Neuronal stem cell (in vitro differentiated cells): ENCODE results near the gene KIF26B.

ENCODE experiments used
- DNase-seq: peaks from one replicate; pipeline ENCODE4 v3.0.0-alpha.2; 2013; ENCODE audit warnings: low spot score
- H2AFZ ChIP-seq: one replicate; pipeline ENCODE4 v1.6.1; 2013; ENCODE audit warnings: mild to moderate bottlenecking, low read length, inconsistent platforms
- H2AK5ac ChIP-seq: 2 replicates; pipeline ENCODE4 v1.6.1; 2013; ENCODE audit warnings: low read depth, mild to moderate bottlenecking, inconsistent platforms, low read length, moderate library complexity, mixed read lengths
- H2BK120ac ChIP-seq: 2 replicates; pipeline ENCODE4 v1.6.1; 2013; ENCODE audit warnings: low read depth, mild to moderate bottlenecking, inconsistent platforms, low read length, moderate library complexity, mixed read lengths
- H2BK12ac ChIP-seq: one replicate; pipeline ENCODE4 v1.6.1; 2013; ENCODE audit warnings: low read length, inconsistent platforms
- H2BK15ac ChIP-seq: 2 replicates; pipeline ENCODE4 v1.6.1; 2013; ENCODE audit warnings: mild to moderate bottlenecking, low read length, inconsistent platforms, mixed read lengths
- H2BK5ac ChIP-seq: one replicate; pipeline ENCODE4 v1.6.1; 2013; ENCODE audit warnings: inconsistent platforms, mild to moderate bottlenecking, low read length, moderate library complexity
- H3K14ac ChIP-seq: one replicate; pipeline ENCODE4 v1.6.1; 2013; ENCODE audit warnings: low read length, inconsistent platforms
- H3K18ac ChIP-seq: 2 replicates; pipeline ENCODE4 v1.6.1; 2013; ENCODE audit warnings: low read length, inconsistent platforms
- H3K23ac ChIP-seq: 2 replicates; pipeline ENCODE4 v1.6.1; 2013; ENCODE audit warnings: low read depth, mild to moderate bottlenecking, mixed read lengths, low read length, inconsistent platforms; ENCODE audit not compliant: poor library complexity
- H3K27ac ChIP-seq: replicated peaks from 3 replicates; pipeline ENCODE4 v1.5.1; 2013; ENCODE audit warnings: low read length, inconsistent platforms
- H3K27me3 ChIP-seq, 3 experiments: 2 replicates each; pipeline ENCODE4 v1.6.1; 2013; ENCODE audit warnings: low read length in 3 of 3, mild to moderate bottlenecking in 2 of 3, inconsistent platforms in 1 of 3, low read depth in 1 of 3, mixed read lengths in 1 of 3, moderate library complexity in 1 of 3; ENCODE audit not compliant: control insufficient read depth in 3 of 3, insufficient read depth in 3 of 3
- H3K36me3 ChIP-seq, 2 donors: replicated peaks in 1 of 2; 2 replicates each; pipeline ENCODE4 v1.6.1; 2013; ENCODE audit warnings: low read length in 2 of 2; ENCODE audit not compliant: control insufficient read depth in 2 of 2, insufficient read depth in 2 of 2
- H3K4ac ChIP-seq: 2 replicates; pipeline ENCODE4 v1.6.1; 2013; ENCODE audit warnings: inconsistent platforms, mild to moderate bottlenecking, low read length, moderate library complexity
- H3K4me1 ChIP-seq, 2 donors: 1 replicate in 1 of 2; 2 replicates in 1 of 2; pipeline ENCODE4 v1.6.1; 2013; ENCODE audit warnings: low read length in 2 of 2, low read depth in 1 of 2; ENCODE audit not compliant: control insufficient read depth in 2 of 2, insufficient read depth in 1 of 2
- H3K4me2 ChIP-seq: one replicate; pipeline ENCODE4 v1.6.1; 2013; ENCODE audit warnings: mild to moderate bottlenecking, low read length, inconsistent platforms; ENCODE audit not compliant: insufficient read depth, poor library complexity, severe bottlenecking
- H3K4me3 ChIP-seq, 2 donors: 2 replicates each; pipeline ENCODE4 v1.5.1; 2013; ENCODE audit warnings: low read length in 2 of 2, mild to moderate bottlenecking in 2 of 2, inconsistent platforms in 1 of 2, moderate library complexity in 1 of 2
- H3K79me1 ChIP-seq: one replicate; pipeline ENCODE4 v1.6.1; 2013; ENCODE audit warnings: low read depth, mild to moderate bottlenecking, inconsistent platforms, low read length, moderate library complexity
- H3K9ac ChIP-seq: one replicate; pipeline ENCODE4 v1.6.1; 2013; ENCODE audit warnings: mild to moderate bottlenecking, low read depth, low read length, inconsistent platforms; ENCODE audit not compliant: poor library complexity
- H3K9me3 ChIP-seq, 2 donors: replicated peaks in 1 of 2; 2 replicates each; pipeline versions ENCODE3 to v1.6.1; 2013; ENCODE audit warnings: low read length in 2 of 2, mild to moderate bottlenecking in 2 of 2, inconsistent platforms in 1 of 2, low read depth in 1 of 2, mixed read lengths in 1 of 2, moderate library complexity in 1 of 2; ENCODE audit not compliant: control insufficient read depth in 2 of 2, insufficient read depth in 1 of 2
- H4K8ac ChIP-seq: one replicate; pipeline ENCODE4 v1.6.1; 2013; ENCODE audit warnings: low read depth, mild to moderate bottlenecking, inconsistent platforms, low read length, moderate library complexity
- H4K91ac ChIP-seq: one replicate; pipeline ENCODE4 v1.6.1; 2013; ENCODE audit warnings: low read length, low read depth, mild to moderate bottlenecking, inconsistent platforms; ENCODE audit not compliant: poor library complexity
- WGBS, 2 donors: extraction: QIAGEN DNeasy Blood & Tissue Kit; methylation state at CpG; one replicate each; pipeline ENCODE4 v1.1.7; 2013; ENCODE audit warnings: missing lambda C conversion rate in 2 of 2, mixed read lengths in 1 of 2; ENCODE audit not compliant: insufficient read length in 2 of 2, insufficient replicate concordance in 1 of 2; ENCODE audit errors: extremely low coverage in 2 of 2; 5-methylcytosine and 5-hydroxymethylcytosine counted together

The KIF26B gene

DNA sequence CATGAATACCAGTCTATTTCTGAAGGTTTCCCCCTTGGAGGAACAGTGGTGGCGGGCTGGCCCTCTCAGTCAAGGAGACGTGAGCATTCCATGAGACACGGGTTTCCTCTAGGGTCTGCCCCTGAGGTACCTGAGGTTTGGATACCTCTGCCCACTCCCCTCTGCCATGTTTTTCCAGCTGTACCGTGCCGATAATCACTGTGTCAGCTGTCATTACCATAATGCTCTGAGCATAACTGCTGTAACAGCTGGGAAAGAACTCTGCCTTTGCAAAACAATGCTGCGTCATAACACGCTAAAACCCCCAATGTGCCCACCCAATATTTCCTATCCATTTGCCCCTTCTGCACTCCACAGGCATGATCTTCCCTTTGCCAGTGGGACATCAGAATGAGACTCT lies 425.1 kb downstream of the KIF26B start:
- Histone ChIP-seq H3K4me2 (no peak overlapping the region), H3K36me3 (peaks cover 0 to 8% of the 10 kb centered on the region in 2 donors), H3K4ac (no peak overlapping the region), H3K4me3 (no peak overlapping the region), H3K23ac (no peak overlapping the region), H3K27ac (no peak overlapping the region), H3K79me1 (no peaks in the 10 kb centered on the region), H2BK12ac (no peak overlapping the region), H3K18ac (no peak overlapping the region), H3K4me1 (peaks cover 2 to 7% of the 10 kb centered on the region in 2 donors), H2BK120ac (no peak overlapping the region), H3K27me3 (no peaks in the 10 kb centered on the region), H2AFZ (no peak overlapping the region), H3K14ac (no peak overlapping the region), H4K8ac (no peak overlapping the region), H3K9me3 (no peaks in the 10 kb centered on the region), H4K91ac (no peak overlapping the region), H2BK15ac (no peak overlapping the region), H2BK5ac (no peak overlapping the region), H3K9ac (no peak overlapping the region), H2AK5ac (no peak overlapping the region)
- DNase-seq: no peak
- no CpG with 5 or more reads among the region's 7 CpGs for WGBS, 2 donors

DNA sequence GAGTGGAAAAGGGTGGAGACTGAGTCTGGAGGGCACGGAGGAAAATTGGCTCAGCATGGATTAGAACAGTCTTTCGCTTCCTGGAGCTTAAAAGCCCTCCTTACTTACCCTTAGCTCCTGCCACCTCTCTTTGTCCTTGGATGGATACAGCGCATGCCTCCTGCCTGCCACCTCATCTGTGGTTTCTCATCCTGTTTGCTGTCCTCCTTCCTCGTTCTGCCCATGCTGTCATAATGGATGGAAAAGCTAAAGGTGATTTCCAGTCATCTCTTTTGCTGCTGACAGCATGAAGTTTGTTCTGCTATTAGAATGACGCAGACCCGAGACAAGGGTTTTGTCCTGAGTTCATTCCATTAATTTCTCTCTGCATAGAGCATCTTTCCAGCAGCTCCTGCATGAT lies 425.9 kb downstream of the KIF26B start:
- Histone ChIP-seq H3K27me3 (no peaks in the 10 kb centered on the region), H3K14ac (no peak overlapping the region), H2BK5ac (no peak overlapping the region), H3K23ac (no peak overlapping the region), H3K4me3 (no peak overlapping the region), H3K36me3 (peaks cover 0 to 8% of the 10 kb centered on the region in 2 donors), H3K4me1 (peaks cover 3 to 14% of the 10 kb centered on the region in 2 donors), H4K8ac (no peak overlapping the region), H3K4ac (no peak overlapping the region), H3K9me3 (no peaks in the 10 kb centered on the region), H3K4me2 (no peak overlapping the region), H2BK12ac (no peak overlapping the region), H4K91ac (no peak overlapping the region), H2AFZ (no peak overlapping the region), H2AK5ac (no peak overlapping the region), H3K27ac (no peak overlapping the region), H3K18ac (no peak overlapping the region), H3K79me1 (no peaks in the 10 kb centered on the region), H3K9ac (no peak overlapping the region), H2BK120ac (no peak overlapping the region), H2BK15ac (no peak overlapping the region)
- DNase-seq: no peak
- no CpG with 5 or more reads among the region's 6 CpGs for WGBS, 2 donors

DNA sequence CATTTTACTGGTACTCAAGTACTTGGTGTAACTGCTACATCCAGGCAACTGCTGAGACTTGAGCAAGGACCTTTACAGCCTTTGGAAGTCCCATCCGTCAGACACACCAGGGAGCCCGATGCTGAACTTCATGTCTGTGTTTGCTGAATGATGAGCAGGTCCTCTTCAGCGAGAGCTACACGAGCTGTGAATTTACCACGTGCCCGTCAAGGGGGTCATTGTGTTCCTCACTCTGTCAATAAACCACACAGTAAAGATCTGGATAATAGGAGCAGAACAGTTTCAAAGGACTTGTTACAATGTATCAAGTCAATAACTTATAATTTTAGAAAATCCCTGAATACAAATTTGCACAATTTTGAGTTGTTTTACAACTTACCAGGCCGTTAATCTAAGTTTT lies 427.2 kb downstream of the KIF26B start:
- Histone ChIP-seq H3K4me1 (peaks cover 1 to 10% of the 10 kb centered on the region in 2 donors), H3K9me3 (no peaks in the 10 kb centered on the region), H3K9ac (no peak overlapping the region)

DNA sequence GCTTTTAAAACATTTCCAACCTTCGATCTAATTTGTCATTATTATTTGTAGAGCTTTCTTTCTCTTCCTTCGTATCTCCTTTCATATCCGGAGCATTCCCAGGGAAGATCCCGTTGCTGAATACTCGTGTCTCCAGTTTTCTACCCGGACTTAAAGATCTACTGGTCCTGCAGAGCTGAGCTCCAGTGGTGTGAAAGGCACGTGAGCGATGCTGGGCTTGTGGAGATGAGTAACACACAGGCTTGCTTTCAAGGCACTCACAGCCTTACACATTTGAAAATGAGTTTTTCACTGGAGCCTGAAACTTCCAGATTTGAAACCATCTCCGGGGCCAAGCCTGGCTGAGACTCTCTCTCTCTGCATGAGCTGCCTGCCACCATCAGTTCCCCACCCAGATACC lies 428.3 kb downstream of the KIF26B start:
- no CpG with 5 or more reads among the region's 9 CpGs for WGBS, 2 donors
- Histone ChIP-seq H3K4me2 (no peak overlapping the region), H3K4me1 (peaks cover 1 to 10% of the 10 kb centered on the region in 2 donors), H3K36me3 (peaks cover 0 to 5% of the 10 kb centered on the region in 2 donors), H3K18ac (no peak overlapping the region), H3K9me3 (no peaks in the 10 kb centered on the region), H2BK120ac (no peak overlapping the region), H2BK5ac (no peak overlapping the region), H4K91ac (no peak overlapping the region), H3K27ac (no peak overlapping the region), H4K8ac (no peak overlapping the region), H2BK12ac (no peak overlapping the region), H2AK5ac (no peak overlapping the region), H3K4me3 (no peak overlapping the region), H2AFZ (no peak overlapping the region), H2BK15ac (no peak overlapping the region), H3K23ac (no peak overlapping the region), H3K14ac (no peak overlapping the region), H3K4ac (no peak overlapping the region), H3K9ac (no peak overlapping the region), H3K79me1 (no peaks in the 10 kb centered on the region), H3K27me3 (no peaks in the 10 kb centered on the region)
- DNase-seq: no peak

More for the DNA sequence above, 427.2 kb downstream of the KIF26B start:
- Histone ChIP-seq H2AFZ (no peak overlapping the region), H3K36me3 (peaks cover 0 to 8% of the 10 kb centered on the region in 2 donors), H4K8ac (no peak overlapping the region), H3K79me1 (no peaks in the 10 kb centered on the region), H2AK5ac (no peak overlapping the region), H2BK120ac (no peak overlapping the region), H3K18ac (no peak overlapping the region), H2BK5ac (no peak overlapping the region), H2BK15ac (no peak overlapping the region), H3K14ac (no peak overlapping the region), H4K91ac (no peak overlapping the region), H2BK12ac (no peak overlapping the region), H3K27ac (no peak overlapping the region), H3K4me2 (no peak overlapping the region), H3K4ac (no peak overlapping the region), H3K27me3 (no peaks in the 10 kb centered on the region), H3K4me3 (no peak overlapping the region), H3K23ac (no peak overlapping the region)
- no peak for DNase-seq
- no CpG with 5 or more reads among the region's 7 CpGs for WGBS, 2 donors
